Epidermal melanocyte (primary cell): ENCODE measurements around the gene PNLIPRP2.

ENCODE experiments used
- DNase-seq: peaks from one replicate; pipeline ENCODE4 v3.0.0; 2011; ENCODE audit warnings: low spot score; ENCODE audit not compliant: insufficient read length

The PNLIPRP2 gene

DNA sequence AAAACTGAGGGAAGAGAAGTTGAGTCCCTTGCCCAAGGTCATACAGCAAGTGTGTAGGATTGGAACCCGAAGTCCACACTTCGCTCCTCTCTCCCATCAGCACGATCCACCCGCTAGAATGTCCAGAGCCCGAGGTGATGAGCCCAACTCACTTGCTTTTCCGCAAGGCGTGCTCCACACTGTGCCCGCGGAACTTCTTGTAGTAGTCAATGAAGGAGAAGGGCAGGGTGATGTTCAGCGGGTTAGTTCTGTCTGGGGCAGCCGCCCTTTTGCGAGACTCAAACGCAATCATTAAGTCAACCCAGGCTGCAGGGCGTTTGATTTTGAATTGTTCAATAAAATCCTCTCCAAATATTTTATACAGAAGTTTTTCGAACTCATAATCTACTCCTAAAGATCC is 58.6 kb downstream of the PNLIPRP2 start:
- DNase-seq = no peak

DNA sequence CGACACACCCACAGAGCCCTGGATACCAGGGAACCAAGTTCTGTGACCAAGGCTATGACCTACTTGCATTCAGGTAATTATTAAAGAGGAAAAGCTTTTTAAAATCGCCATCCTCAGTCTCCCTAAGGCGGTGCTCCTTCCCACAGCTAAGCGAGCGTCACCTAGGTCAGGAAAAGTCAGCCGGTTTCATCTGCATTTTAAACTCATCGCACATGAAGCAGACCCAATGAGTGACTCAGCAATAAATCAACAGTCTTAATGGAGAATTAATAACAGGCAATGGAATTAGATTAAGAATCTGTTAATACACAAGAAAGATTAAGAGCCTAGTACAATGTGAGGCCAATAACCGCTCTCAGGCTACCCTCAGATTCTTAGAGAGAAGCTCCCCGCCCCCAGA is 62.4 kb downstream of the PNLIPRP2 start:
- no peak for DNase-seq

DNA sequence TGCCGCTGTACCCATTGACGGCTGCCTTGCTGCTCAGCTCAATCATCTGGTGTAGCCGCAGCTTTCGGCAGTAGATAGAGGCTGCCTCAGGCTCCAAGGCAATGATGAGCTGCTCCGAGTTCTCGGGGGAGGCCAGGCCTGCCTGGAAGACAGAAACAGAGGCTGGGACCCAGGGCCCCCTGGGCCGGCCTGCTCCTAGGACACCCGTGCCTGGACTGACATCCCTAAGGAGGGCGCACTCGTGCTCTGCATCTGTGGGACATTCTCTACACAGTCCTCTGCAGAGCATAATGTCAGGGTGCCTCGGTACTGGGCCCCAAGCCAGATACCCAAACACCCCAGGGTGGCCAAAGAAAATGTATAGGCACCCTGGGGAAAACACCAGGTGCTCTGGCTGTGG is 63.1 kb downstream of the PNLIPRP2 start:
- no peak for DNase-seq

DNA sequence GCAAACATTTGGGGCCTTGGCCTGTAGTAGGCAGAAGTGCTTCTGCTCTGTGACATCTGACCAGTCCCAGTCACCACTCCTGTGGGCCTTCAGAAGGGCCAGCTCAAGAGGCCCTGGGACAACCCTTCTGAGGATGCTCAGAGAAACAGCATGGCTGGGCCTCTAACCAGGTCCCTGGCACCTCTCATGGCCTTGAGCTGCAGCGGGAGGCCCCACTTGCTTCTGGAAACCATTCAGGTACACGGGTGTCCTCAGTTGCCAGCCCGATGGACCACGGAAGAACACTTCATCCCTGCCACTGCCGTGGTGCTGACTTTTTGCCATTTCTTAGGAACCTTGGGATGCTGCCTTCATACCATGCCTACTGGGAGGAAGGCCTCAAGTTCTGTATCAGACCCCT is 64.0 kb downstream of the PNLIPRP2 start:
- DNase-seq = no peak

DNA sequence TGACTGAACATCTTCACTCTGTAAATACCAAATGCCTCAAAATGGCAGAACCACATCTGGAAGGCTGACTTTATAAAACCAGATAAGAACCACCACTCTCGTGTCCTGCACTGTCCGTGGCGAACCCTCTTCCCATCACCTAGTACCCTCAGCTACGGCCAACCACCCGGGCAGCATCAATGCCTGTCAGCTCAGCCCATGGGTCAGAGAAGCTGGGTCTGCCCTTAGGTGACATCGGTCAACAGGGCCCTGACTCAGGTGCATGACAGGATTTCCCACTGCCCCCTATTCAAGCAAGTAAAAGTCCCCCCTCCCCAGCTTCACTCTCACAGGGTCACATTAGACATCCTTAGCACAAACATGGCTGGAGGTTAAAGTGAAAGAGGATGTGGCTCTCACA is 65.1 kb downstream of the PNLIPRP2 start:
- DNase-seq = no peak

DNA sequence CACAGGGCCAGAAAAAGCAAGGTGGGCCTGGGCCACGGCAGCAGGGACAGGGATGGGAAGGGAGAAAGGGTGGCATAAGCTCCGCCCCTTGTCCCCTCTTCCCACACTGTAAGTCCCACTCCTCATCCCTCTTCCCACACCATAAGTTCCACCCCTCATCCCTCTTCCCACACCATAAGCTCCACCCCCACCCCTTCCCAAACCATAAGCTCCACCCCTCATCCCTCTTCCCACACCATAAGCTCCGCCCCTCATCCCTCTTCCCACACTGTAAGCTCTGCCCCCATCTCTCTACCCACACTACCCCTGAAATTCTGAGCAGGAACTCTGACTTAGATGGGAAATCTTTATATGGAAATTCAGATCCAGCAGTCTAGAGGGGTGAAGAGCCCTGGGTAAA is 65.9 kb downstream of the PNLIPRP2 start:
- DNase-seq = no peak

DNA sequence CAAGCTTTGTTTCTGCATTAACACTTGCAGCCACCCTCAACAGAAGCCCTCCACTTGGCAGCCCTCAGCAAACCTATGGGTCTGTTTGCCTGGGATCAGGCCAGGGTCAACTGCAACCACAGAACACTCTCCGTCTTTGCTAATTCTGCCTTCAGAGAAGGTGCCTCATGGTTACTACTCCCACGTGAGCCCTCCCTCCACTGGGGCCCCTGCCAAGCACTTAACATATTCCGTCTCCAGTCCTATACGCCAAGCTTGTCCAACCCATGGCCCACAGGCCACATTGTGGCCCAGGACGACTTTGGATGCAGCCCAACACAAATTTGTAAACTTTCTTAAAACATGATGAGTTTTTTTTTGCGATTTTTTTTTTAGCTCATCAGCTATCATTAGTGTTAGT is 66.9 kb downstream of the PNLIPRP2 start:
- no peak for DNase-seq

DNA sequence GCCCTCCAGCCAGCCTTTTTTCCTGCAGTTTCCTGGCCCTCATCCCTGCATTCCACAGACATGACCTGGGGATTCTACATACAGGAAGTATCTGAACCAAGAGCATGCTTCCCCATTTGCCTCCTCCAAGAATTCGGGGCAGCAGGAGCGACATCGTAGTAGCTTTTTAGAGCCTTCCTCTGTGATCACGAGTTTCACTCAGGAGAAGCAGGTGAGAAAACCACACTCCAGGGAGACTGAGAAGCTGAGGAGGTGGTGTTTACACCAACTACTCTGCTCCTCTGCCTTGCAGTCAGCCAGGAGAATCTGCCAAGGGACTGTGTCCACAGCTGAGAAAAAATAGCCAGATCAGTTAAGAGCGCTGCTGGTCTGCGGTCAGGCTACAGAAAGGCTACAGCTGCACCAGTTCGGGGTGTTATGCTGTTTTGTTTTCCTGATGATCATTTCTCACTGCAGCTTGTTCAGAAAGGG is 67.5 kb downstream of the PNLIPRP2 start:
- DNase-seq = no peak

DNA sequence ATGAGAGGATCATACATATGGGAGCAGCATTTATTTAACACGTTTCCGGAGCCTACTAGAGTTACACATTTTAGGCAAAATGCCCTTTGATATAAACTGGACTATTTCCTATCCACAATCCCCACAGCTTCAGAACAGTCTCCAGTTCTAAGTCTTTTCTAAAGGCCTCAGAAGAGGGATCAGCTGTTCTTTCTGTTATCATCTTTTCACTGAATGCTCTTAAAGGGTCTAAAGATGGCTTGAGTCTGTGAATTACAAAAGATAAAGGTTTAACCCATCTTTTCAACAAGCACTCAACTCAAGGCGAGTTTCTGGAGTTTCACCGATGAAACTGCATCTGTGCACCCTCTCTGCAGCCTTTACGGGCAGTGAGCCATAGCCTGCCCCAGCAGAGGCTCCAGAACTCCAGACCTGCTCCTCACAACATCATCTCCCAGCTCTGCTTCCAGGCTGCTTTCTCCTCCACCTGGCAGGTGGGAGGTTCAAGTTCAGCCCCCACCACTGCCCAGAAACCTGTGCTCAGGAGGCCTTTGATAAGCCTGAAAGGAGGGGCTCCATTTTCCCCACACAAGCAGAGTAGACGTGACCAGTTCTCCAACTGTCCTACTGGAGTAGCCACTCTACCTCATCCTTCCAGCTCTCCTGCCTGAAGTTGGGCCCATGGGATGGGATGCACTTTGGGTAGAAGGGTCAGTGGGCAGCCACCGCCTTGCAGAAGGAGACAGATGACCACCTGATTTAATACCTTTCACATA is 68.2 kb downstream of the PNLIPRP2 start:
- DNase-seq = no peak

DNA sequence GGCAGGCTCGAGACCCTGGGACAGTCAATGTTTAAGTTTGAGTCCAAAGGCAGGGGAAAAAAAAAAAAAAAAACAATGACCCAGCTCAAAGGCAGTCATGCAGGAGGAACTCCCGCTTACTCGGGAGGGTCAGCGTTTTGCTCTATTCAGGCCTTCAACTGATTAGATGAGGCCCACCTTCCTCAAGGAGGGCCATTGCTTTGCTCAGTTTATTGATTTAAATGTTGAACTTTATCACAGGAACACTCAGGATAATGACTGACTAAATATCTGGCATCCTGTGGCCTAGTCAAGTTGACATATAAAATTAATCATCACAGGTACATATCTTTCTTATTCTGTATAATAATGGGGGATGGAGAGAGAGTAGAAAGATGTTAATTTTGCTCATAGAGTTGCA is 69.0 kb downstream of the PNLIPRP2 start:
- no peak for DNase-seq

DNA sequence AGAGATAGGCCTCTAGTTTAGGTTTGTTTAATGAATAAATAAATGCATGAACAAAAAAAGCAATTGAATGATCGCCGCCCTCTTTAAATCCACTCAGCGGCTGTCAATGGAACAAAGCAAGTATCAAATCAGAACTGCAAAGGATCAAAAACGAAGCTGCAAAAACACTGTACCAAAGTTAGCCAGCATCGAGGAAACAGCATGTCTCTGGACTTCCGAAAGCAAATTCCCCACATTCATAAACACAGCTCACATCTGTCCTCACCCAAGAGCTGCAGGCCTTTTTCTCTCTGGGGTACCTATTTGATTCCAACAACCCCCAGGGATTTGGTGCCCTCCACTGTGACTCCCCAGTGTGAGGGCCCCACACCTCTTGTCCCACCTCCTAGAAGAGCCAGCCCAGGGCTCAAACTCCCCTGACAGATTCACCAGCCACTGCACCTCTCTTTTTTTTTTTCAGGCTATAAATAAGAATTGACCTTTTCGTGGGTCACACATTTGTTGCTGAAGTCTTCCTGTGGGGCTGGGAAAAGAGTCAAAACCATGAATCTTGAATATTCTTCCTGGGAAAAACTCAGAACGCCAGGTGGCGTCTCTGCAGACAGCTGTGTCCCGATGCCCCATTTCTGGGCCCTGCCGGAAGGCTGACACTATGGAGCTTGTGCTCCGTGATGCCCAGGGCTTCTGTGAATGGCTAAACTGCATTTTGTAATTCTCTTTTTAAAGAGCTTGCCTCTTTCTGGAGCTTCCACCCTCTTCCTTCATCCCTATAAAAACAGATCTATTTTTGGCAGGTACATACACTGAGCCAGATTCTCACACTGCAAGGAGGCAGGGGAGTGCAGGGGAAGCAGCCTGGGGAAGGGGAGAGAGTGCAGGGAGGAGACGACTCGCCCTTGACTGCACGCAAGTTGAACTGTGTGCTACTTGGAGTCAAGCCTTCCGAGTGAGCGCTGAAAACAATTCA is 69.9 kb downstream of the PNLIPRP2 start:
- no peak for DNase-seq

DNA sequence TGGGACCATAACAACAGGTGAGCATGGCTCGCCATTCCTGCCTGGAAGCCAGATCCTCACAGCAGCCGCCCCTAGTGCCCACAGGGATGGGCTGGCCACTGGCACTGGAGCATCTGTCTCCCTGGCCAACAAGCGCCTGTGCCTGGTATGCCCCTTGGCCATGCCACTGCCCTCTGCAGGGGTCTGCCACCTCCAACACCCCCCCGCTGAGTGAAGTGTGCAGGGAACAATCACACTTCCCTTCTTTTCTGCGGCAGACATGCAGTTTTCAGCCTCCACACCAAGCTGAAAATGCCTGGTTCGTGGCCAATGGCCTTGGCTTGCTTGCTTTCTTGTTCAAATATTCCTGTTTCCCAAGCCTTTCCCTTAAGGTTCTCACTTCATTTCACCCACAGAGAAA is 70.9 kb downstream of the PNLIPRP2 start:
- no peak for DNase-seq

DNA sequence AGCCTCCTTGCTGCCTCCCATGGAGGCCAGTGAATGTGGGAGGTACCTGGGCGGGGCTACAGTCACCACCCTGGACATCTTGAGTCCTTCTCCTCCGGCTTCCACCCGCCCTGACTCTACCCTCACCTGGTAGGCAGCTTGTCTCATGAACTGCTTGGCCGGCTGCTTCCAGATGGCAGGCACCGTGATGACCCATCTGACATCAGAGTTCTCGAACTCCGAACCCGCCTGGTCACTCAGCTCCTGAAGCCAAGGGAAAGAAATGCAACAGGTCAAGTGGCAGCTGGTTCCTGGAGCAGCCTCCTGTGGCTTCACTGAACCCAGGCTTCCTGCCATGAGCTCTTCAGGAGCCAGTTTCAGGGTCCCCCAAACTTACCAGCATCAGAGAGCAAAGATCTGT is 71.5 kb downstream of the PNLIPRP2 start:
- no peak for DNase-seq

DNA sequence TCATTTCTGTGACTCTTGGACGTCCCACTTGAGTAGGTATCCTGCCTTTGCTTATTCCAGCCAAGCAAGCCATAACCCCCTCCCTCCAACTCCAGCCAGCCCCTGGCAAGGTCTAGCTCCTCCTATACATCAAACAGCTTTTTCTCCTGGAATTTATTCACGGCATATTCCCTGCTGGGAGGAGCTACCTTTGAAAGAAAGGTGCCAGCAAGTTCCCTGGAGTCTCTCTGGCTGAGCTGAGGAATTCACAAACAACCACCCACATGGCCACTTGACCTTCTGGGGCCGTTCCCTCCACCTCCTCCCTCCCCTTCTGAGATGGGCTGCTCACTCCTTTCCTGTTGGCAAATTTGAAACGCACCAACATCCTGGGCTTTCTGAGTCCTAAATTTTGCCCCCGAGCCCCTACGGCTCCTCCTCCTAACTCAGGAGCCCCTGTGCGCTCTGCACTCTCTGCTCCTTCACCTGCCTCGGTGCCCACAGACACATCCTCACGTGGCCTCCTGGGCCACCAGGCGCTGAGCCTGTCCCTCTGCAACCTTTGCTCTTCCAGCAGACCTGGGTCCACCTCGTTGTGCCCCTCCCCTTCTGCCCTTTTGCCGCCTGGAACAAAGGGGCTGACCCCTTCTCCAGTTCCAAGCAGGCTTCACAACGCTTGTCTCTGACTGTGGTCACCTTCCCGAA is 73.6 kb downstream of the PNLIPRP2 start:
- DNase-seq = no peak
